Spleen (tissue), 11 donors: ENCODE data around the gene NXPE3. TPM values are rescaled to one million over a fixed set of nuclear protein-coding genes. Genes with fewer than 3 reads are reported as not detected.

ENCODE experiments used
- DNase-seq: peaks from one replicate; pipeline ENCODE4 v3.0.0-alpha.2; 2020
- H3K27ac ChIP-seq, 8 donors: fragments of 200-600 bp; sonication (generic) in 7 of 8; 1 replicate in 4 of 8; 2 replicates in 4 of 8; pipeline versions ENCODE4 v1.5.0 to v1.8.0; 2016 to 2021; ENCODE audit warnings: inconsistent platforms in 4 of 8, mild to moderate bottlenecking in 4 of 8, moderate library complexity in 1 of 8
- H3K27me3 ChIP-seq, 7 donors: fragments of 200-600 bp; sonication (generic) in 6 of 7; replicated peaks in 1 of 7; 1 replicate in 4 of 7; 2 replicates in 3 of 7; pipeline versions ENCODE4 v1.5.0 to v1.8.0; 2016 to 2021; ENCODE audit warnings: inconsistent platforms in 3 of 7, mild to moderate bottlenecking in 1 of 7
- H3K36me3 ChIP-seq, 6 donors: fragments of 200-600 bp; sonication (generic) in 5 of 6; 1 replicate in 4 of 6; 2 replicates in 2 of 6; pipeline versions ENCODE4 v1.5.0 to v1.8.0; 2016 to 2021; ENCODE audit warnings: inconsistent platforms in 2 of 6
- H3K4me1 ChIP-seq, 6 donors: fragments of 200-600 bp; sonication (generic) in 5 of 6; 1 replicate in 3 of 6; 2 replicates in 3 of 6; pipeline versions ENCODE4 v1.5.0 to v1.8.0; 2016 to 2021; ENCODE audit warnings: inconsistent platforms in 3 of 6
- H3K4me3 ChIP-seq, 8 donors: fragments of 200-600 bp; sonication (generic) in 7 of 8; 1 replicate in 4 of 8; 2 replicates in 4 of 8; pipeline versions ENCODE4 v1.5.0 to v1.8.0; 2016 to 2021; ENCODE audit warnings: inconsistent platforms in 4 of 8, mild to moderate bottlenecking in 4 of 8, moderate library complexity in 2 of 8
- H3K9me3 ChIP-seq, 8 donors: fragments of 200-600 bp; sonication (generic) in 7 of 8; 1 replicate in 4 of 8; 2 replicates in 4 of 8; pipeline versions ENCODE4 v1.5.0 to v1.8.0; 2016 to 2021; ENCODE audit warnings: inconsistent platforms in 4 of 8
- CTCF ChIP-seq, 11 experiments: fragments of 200-600 bp in 7 of 11; fragments of 450-650 bp in 4 of 11; sonication (generic) in 4 of 11; IDR thresholded peaks in 8 of 11; conservative IDR thresholded peaks in 3 of 11; 1 replicate in 7 of 11; 2 replicates in 4 of 11; pipeline versions ENCODE4 v1.4.0 to v1.8.0; 2016 to 2021; ENCODE audit warnings: antibody characterized with exemption in 11 of 11, inconsistent platforms in 4 of 11, mild to moderate bottlenecking in 1 of 11
- POLR2A ChIP-seq, 3 donors: fragments of 450-650 bp; IDR thresholded peaks; one replicate each; pipeline ENCODE4 v1.5.1; 2017; ENCODE audit warnings: antibody characterized with exemption in 3 of 3, mild to moderate bottlenecking in 1 of 3
- POLR2AphosphoS5 ChIP-seq, 3 donors: sonication (generic); formaldehyde crosslinking; IDR thresholded peaks; one replicate each; pipeline ENCODE4 v1.5.1; 2017; ENCODE audit warnings: antibody characterized with exemption in 3 of 3
- WGBS, 5 donors: extraction: QIAGEN DNeasy Blood & Tissue Kit in 3 of 5; methylation state at CpG; one replicate each; pipeline versions ENCODE4 v1.1.5 to v1.1.7; 2013 to 2018; 5-methylcytosine and 5-hydroxymethylcytosine counted together
- intact Hi-C: fragments of 100-400 bp; cut with DNase I; formaldehyde crosslinking; loops from one replicate; pipeline ENCODE4 v1.15.0; 2023; ENCODE audit warnings: low total_unique reads
- polyA plus RNA-seq, 3 donors: library from polyadenylated mRNA; stranded (reverse); fragments of 200-250 nt; gene quantifications; one replicate each; pipeline ENCODE4 v1.2.1, GENCODE V29; 2013
- total RNA-seq, 7 donors: library from RNA; depleted of rRNA in 3 of 7; stranded (reverse); fragments of >200 nt in 3 of 7; fragmentation: NEBNext Ultra II Directional in 4 of 7; extraction: Animal tissue kit (Norgen Biotek cat#: 25700) in 4 of 7; gene quantifications; one replicate each; pipeline versions ENCODE4 v1.1.0 to v1.2.1, GENCODE V29; 2016 to 2021
- donor health status: healthy with polysubstance abuse.
- donor health status: DM: no; HTN: no; CAD: no; lungs with moderate emphysema.
- donor health status: DM: no; HTN: no; CAD: no.
- donor health status: Bipolar disorder and iron deficiency.
- donor health status: healthy.
- donor health status: DM: no; HTN: no; CAD: no.
- donor health status: DM: yes; HTN: yes; CAD: no.

Gene NXPE3
- total and polyA plus RNA-seq, 10 donors, result 6.9 to 39.1 (median 25.5) TPM

GRCh38 chr3:101835676-101836075, 56.7 kb downstream of the NXPE3 start:
- peaks cover 0 to 79% (median 32%) of the 10 kb centered on the region in 6 donors for H3K4me1 ChIP-seq
- intact Hi-C loops, result no loop called here
- DNase-seq, result no peak
- peaks cover 0 to 4% (median 0%) of the 10 kb centered on the region in 6 donors for H3K36me3 ChIP-seq
- H3K9me3 ChIP-seq, result no peaks in the 10 kb centered on the region
- TF ChIP-seq CTCF (IDR thresholded peaks at IDR 0.05 in 8 of 11, conservative IDR thresholded peaks at IDR 0.05 in 3 of 11), result no peak
- TF ChIP-seq POLR2A (IDR thresholded peaks at IDR 0.05), result no peak
- TF ChIP-seq POLR2AphosphoS5 (IDR thresholded peaks at IDR 0.05), result no peak
- H3K27ac ChIP-seq, result no peak overlapping the region
- H3K4me3 ChIP-seq, result no peak overlapping the region
- 88 to 99% (median 92%) methylated on average over 2 of the region's 2 CpGs for WGBS, 5 donors
- no peaks in the 10 kb centered on the region for H3K27me3 ChIP-seq

GRCh38 chr3:101836160-101836559, 57.1 kb downstream of the NXPE3 start:
- DNase-seq, result no peak
- intact Hi-C loops, result no loop called here
- Histone ChIP-seq H3K4me1 (peaks cover 0 to 75% (median 31%) of the 10 kb centered on the region in 6 donors), H3K27me3 (no peaks in the 10 kb centered on the region), H3K36me3 (peaks cover 0 to 4% (median 0%) of the 10 kb centered on the region in 6 donors), H3K9me3 (no peaks in the 10 kb centered on the region), H3K4me3 (no peak overlapping the region), H3K27ac (no peak overlapping the region)
- WGBS, 5 donors, result 92 to 99% (median 97%) methylated on average over 6 of the region's 6 CpGs
- TF ChIP-seq POLR2A (IDR thresholded peaks at IDR 0.05) (no peak), CTCF (IDR thresholded peaks at IDR 0.05 in 8 of 11, conservative IDR thresholded peaks at IDR 0.05 in 3 of 11) (no peak), POLR2AphosphoS5 (IDR thresholded peaks at IDR 0.05) (no peak)

GRCh38 chr3:101836652-101837598, 57.9 kb downstream of the NXPE3 start:
- H3K27me3 ChIP-seq, result no peaks in the 10 kb centered on the region
- H3K4me3 ChIP-seq, result peak overlapping the region in 1 of 8 donors; percentile 27
- 71 to 81% (median 78%) methylated on average over 3 of the region's 3 CpGs for WGBS, 5 donors
- H3K36me3 ChIP-seq, result peaks cover 0 to 4% (median 0%) of the 10 kb centered on the region in 6 donors
- intact Hi-C loops, result no loop called here
- no peak for DNase-seq
- H3K27ac ChIP-seq, result peak overlapping the region in 7 of 8 donors; percentile 9 to 83 (median 62)
- peaks cover 0 to under 1% (median 0%) of the 10 kb centered on the region in 8 donors for H3K9me3 ChIP-seq
- H3K4me1 ChIP-seq, result peaks cover 0 to 69% (median 28%) of the 10 kb centered on the region in 6 donors
- TF ChIP-seq POLR2A (IDR thresholded peaks at IDR 0.05) (no peak), CTCF (IDR thresholded peaks at IDR 0.05 in 8 of 11, conservative IDR thresholded peaks at IDR 0.05 in 3 of 11) (no peak), POLR2AphosphoS5 (IDR thresholded peaks at IDR 0.05) (no peak)

GRCh38 chr3:101838691-101839090, 59.7 kb downstream of the NXPE3 start:
- DNase-seq, result no peak
- TF ChIP-seq CTCF (IDR thresholded peaks at IDR 0.05 in 8 of 11, conservative IDR thresholded peaks at IDR 0.05 in 3 of 11) (no peak), POLR2AphosphoS5 (IDR thresholded peaks at IDR 0.05) (no peak)
- Histone ChIP-seq H3K27ac (no peak overlapping the region), H3K4me3 (no peak overlapping the region), H3K4me1 (peaks cover 0 to 73% (median 26%) of the 10 kb centered on the region in 6 donors), H3K27me3 (no peaks in the 10 kb centered on the region), H3K36me3 (no peaks in the 10 kb centered on the region), H3K9me3 (peaks cover 0 to 6% (median 0%) of the 10 kb centered on the region in 8 donors)
- 93 to 98% (median 95%) methylated on average over 2 of the region's 2 CpGs for WGBS, 5 donors
- intact Hi-C loops, result no loop called here
